Ovary (tissue), 9 donors: Measurements from ENCODE around the gene C1QA. TPM values are rescaled to one million over a fixed set of nuclear protein-coding genes. Genes with fewer than 3 reads are reported as not detected.

ENCODE experiments used
- DNase-seq, 5 donors: peaks; one replicate each; pipeline ENCODE4 v3.0.0-alpha.2; 2019 to 2020
- H3K27ac ChIP-seq, 2 donors: fragments of 200-600 bp; one replicate each; pipeline versions ENCODE4 v1.5.1 to v1.8.0; 2019 to 2022
- H3K27me3 ChIP-seq: fragments of 200-600 bp; one replicate; pipeline ENCODE4 v1.8.0; 2022
- H3K36me3 ChIP-seq: fragments of 200-600 bp; sonication (generic); one replicate; pipeline ENCODE4 v1.5.1; 2019
- H3K4me1 ChIP-seq: one replicate; pipeline ENCODE4 v1.8.1; 2013; ENCODE audit warnings: mild to moderate bottlenecking, moderate library complexity; ENCODE audit not compliant: insufficient read depth
- H3K4me3 ChIP-seq: fragments of 200-600 bp; sonication (generic); one replicate; pipeline ENCODE4 v1.5.1; 2017
- H3K9me3 ChIP-seq, 2 donors: fragments of 200-600 bp in 1 of 2; sonication (generic) in 1 of 2; one replicate each; pipeline versions ENCODE4 v1.5.1 to v1.8.1; 2013 to 2019; ENCODE audit warnings: mild to moderate bottlenecking in 1 of 2, moderate library complexity in 1 of 2
- CTCF ChIP-seq, 3 donors: fragments of 450-650 bp in 2 of 3; fragments of 200-600 bp in 1 of 3; IDR thresholded peaks; one replicate each; pipeline versions ENCODE4 v1.5.1 to v1.8.0; 2016 to 2022; ENCODE audit warnings: antibody characterized with exemption in 3 of 3, mild to moderate bottlenecking in 1 of 3
- EP300 ChIP-seq: sonication (generic); formaldehyde crosslinking; IDR thresholded peaks from one replicate; pipeline ENCODE4 v1.6.1; 2017; ENCODE audit warnings: antibody characterized with exemption
- POLR2A ChIP-seq: fragments of 450-650 bp; IDR thresholded peaks from one replicate; pipeline ENCODE4 v1.6.1; 2017; ENCODE audit warnings: antibody characterized with exemption, mild to moderate bottlenecking, moderate library complexity
- WGBS, 3 donors: extraction: QIAGEN DNeasy Blood & Tissue Kit in 1 of 3; methylation state at CpG; one replicate each; pipeline versions ENCODE4 v1.1.5 to v1.1.7; 2013 to 2017; 5-methylcytosine and 5-hydroxymethylcytosine counted together
- intact Hi-C, 4 donors: fragments of 100-400 bp; cut with DNase I; formaldehyde crosslinking; loops; one replicate each; pipeline versions ENCODE4 v1.11.0 to v1.15.1; 2022 to 2023
- polyA plus RNA-seq, 2 donors: library from polyadenylated mRNA; stranded (reverse); fragments of 200-250 nt in 1 of 2; fragments of 350-450 nt in 1 of 2; fragmentation: Illumina TruSeq in 1 of 2; extraction: RNeasy Lipid Tissue Mini Kit (QIAGEN cat#74804) in 1 of 2; gene quantifications; one replicate each; pipeline ENCODE4 v1.2.3, GENCODE V29; 2013 to 2014
- total RNA-seq, 7 donors: library from RNA; depleted of rRNA in 2 of 7; stranded (reverse); fragments of >200 nt in 2 of 7; fragmentation: NEBNext Ultra II Directional in 3 of 7; extraction: Animal tissue kit (Norgen Biotek cat#: 25700) in 3 of 7; gene quantifications; one replicate each; pipeline versions ENCODE4 v1.1.0 to v1.2.4, GENCODE V29; 2016 to 2023
- donor health status: DM: no; HTN: no; CAD: no; lungs with moderate emphysema.
- donor health status: DM: no; HTN: no; CAD: no.
- donor health status: Bipolar disorder and iron deficiency.
- donor health status: DM: yes; HTN: yes; CAD: no.
- donor health status: DM: no; HTN: no; CAD: no.
- donor health status: DM: yes; HTN: yes; CAD: no.

The C1QA gene
- total and polyA plus RNA-seq, 9 donors, result 26.8 to 89.6 (median 52.7) TPM

- H3K36me3 ChIP-seq, result no peaks in the 10 kb centered on the region
- intact Hi-C loops, result no loop called here
- no peaks in the 10 kb centered on the region for H3K27me3 ChIP-seq
- H3K4me1 ChIP-seq, result no peaks in the 10 kb centered on the region
- no peaks in the 10 kb centered on the region for H3K9me3 ChIP-seq
- 38 to 47% (median 41%) methylated on average over 12 of the region's 12 CpGs for WGBS, 3 donors
- no peak overlapping the region for H3K27ac ChIP-seq
- no peak overlapping the region for H3K4me3 ChIP-seq
- TF ChIP-seq EP300 (no peak), CTCF (IDR thresholded peaks at IDR 0.05) (no peak)
- DNase-seq, result no peak
These were observed 23.5 kb upstream of the C1QA start for GRCh38 chr1:22612671-22613571.

- intact Hi-C loops, result no loop called here
- H3K27me3 ChIP-seq, result no peaks in the 10 kb centered on the region
- H3K4me3 ChIP-seq, result no peak overlapping the region
- no peaks in the 10 kb centered on the region for H3K4me1 ChIP-seq
- TF ChIP-seq POLR2A (no peak), CTCF (IDR thresholded peaks at IDR 0.05) (no peak), EP300 (no peak)
- no peak for DNase-seq
- H3K27ac ChIP-seq, result no peak overlapping the region
- H3K9me3 ChIP-seq, result no peaks in the 10 kb centered on the region
- H3K36me3 ChIP-seq, result no peaks in the 10 kb centered on the region
- 58 to 67% (median 66%) methylated on average over 5 of the region's 5 CpGs for WGBS, 3 donors
These were observed 22.9 kb upstream of the C1QA start for GRCh38 chr1:22613572-22613918.

DNA sequence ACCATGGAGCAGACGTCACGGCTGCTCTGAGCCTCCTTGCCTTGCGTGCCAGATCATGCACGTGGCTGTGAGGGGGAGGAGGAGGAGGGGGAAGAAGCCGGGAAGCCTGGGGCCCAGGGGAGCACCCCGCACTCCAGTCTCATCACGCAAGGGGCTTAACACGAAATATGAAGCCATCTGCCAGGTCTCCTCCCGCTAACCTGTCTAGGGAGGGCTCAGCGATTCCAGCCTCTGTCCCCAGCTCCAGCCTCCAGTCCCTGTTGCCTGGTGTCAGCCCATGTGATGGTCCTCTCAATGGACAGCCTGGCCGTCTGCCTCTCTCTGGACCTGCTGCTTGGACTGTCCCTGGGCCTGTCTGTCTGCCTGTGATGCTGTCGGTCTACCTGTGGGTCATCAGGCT is 22.5 kb upstream of the C1QA start:
- no peak for TF ChIP-seq CTCF (IDR thresholded peaks at IDR 0.05)
- TF ChIP-seq POLR2A, result no peak
- no peak for TF ChIP-seq EP300
- H3K27me3 ChIP-seq, result no peaks in the 10 kb centered on the region

DNA sequence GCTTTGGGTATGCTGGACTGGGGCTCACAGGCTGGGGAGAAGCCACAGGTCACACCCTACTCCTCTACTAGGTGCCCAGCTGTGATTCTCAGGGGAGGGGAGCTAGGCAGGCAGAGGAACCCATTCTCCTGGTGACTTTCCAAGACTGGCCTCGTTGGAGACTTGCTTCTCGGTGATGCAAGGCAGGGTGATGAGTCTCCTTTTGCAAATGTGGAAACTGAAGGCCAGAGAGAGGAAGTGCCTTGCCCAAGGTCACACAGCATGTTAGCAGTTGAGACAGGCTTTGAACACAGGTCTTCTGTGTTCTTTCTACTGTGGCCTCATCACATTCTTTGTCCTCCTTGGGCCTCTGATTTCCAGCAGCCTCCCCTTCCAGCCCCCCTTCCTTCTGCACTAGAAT is 20.5 kb upstream of the C1QA start:
- H3K4me1 ChIP-seq, result no peaks in the 10 kb centered on the region
- DNase-seq, result no peak
- no peak overlapping the region for H3K4me3 ChIP-seq
- H3K27me3 ChIP-seq, result no peaks in the 10 kb centered on the region
- no peaks in the 10 kb centered on the region for H3K36me3 ChIP-seq
- H3K9me3 ChIP-seq, result no peaks in the 10 kb centered on the region
- no peak for TF ChIP-seq CTCF (IDR thresholded peaks at IDR 0.05)
- no peak for TF ChIP-seq EP300
- no peak for TF ChIP-seq POLR2A
- no peak overlapping the region for H3K27ac ChIP-seq
- 51 to 80% (median 56%) methylated on average over 2 of the region's 2 CpGs for WGBS, 3 donors
- intact Hi-C loops, result no loop called here

More for the DNA sequence above, 22.5 kb upstream of the C1QA start:
- Histone ChIP-seq H3K4me1 (no peaks in the 10 kb centered on the region), H3K9me3 (no peaks in the 10 kb centered on the region), H3K27ac (no peak overlapping the region), H3K4me3 (no peak overlapping the region), H3K36me3 (no peaks in the 10 kb centered on the region)
- intact Hi-C loops, result no loop called here
- DNase-seq, result no peak
- WGBS, 3 donors, result 29 to 38% (median 37%) methylated on average over 12 of the region's 12 CpGs
